Ascending aorta (tissue), 2 donors: Measurements from ENCODE around the gene RALGPS1. TPM values are rescaled to one million over a fixed set of nuclear protein-coding genes. Genes with fewer than 3 reads are reported as not detected.

Experiments
- DNase-seq, 2 donors: peaks; one replicate each; pipeline ENCODE4 v3.0.0-alpha.2; 2019; ENCODE audit warnings: low spot score in 2 of 2
- H3K27ac ChIP-seq, 2 donors: fragments of 200-600 bp; sonication (generic); one replicate each; pipeline ENCODE4 v1.5.1; 2016 to 2017; ENCODE audit warnings: mild to moderate bottlenecking in 1 of 2
- H3K27me3 ChIP-seq: fragments of 200-600 bp; sonication (generic); one replicate; pipeline ENCODE4 v1.5.1; 2017
- H3K36me3 ChIP-seq, 2 donors: fragments of 200-600 bp; sonication (generic); one replicate each; pipeline ENCODE4 v1.5.1; 2016
- H3K4me1 ChIP-seq, 2 donors: fragments of 200-600 bp; sonication (generic); one replicate each; pipeline ENCODE4 v1.5.1; 2016 to 2017; ENCODE audit warnings: mild to moderate bottlenecking in 1 of 2
- H3K4me3 ChIP-seq, 2 donors: fragments of 200-600 bp; sonication (generic); one replicate each; pipeline ENCODE4 v1.5.1; 2016 to 2017; ENCODE audit warnings: mild to moderate bottlenecking in 1 of 2
- H3K9me3 ChIP-seq, 2 donors: fragments of 200-600 bp; sonication (generic); one replicate each; pipeline ENCODE4 v1.5.1; 2016
- intact Hi-C: fragments of 100-400 bp; cut with DNase I; formaldehyde crosslinking; loops from one replicate; pipeline ENCODE4 v1.15.1; 2023
- total RNA-seq: library from RNA; depleted of rRNA; stranded (reverse); fragments of >200 nt; gene quantifications from one replicate; pipeline ENCODE4 v1.1.0, GENCODE V29; 2016
- TF ChIP-seq, protein P1 (sequence below), 3 experiments: fragments of 200-600 bp in 2 of 3; fragments of 450-650 bp in 1 of 3; sonication (generic) in 2 of 3; IDR thresholded peaks; one replicate each; pipeline ENCODE4 v1.5.1; 2016 to 2019; ENCODE audit warnings: antibody characterized with exemption in 3 of 3, mild to moderate bottlenecking in 1 of 3, moderate library complexity in 1 of 3

The RALGPS1 gene
- total RNA-seq, 1 donor from 2014 or later, result 9.8 TPM

DNA sequence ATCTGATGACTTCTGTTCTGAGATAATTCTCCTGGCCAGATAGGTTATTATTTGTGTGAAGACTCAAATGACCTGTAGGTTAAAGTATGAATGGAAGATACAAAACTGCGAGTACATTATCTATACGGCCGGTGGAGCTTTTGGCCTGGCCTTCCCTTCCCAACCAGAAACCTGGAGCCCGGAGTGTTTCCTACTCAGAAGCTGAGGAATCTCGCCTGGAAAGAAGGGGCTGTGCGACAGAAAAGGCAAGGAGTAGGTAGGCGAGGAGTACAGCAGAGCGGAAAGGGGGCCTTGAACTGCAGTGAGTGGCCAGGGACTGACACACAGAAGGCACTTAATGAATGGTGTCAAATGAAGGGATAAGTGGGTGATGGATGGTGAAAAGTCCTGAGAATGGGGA, 173.3 kb downstream of the RALGPS1 start:
- Histone ChIP-seq H3K27me3 (no peaks in the 10 kb centered on the region), H3K4me1 (peaks cover 3 to 8% of the 10 kb centered on the region in 2 donors), H3K9me3 (no peaks in the 10 kb centered on the region), H3K4me3 (no peak overlapping the region), H3K36me3 (peaks cover 3 to 26% of the 10 kb centered on the region in 2 donors), H3K27ac (no peak overlapping the region)
- intact Hi-C loops, result no loop called here
- peak in 1 of 2 donors; percentile 19 for DNase-seq
- TF ChIP-seq, protein P1, sequence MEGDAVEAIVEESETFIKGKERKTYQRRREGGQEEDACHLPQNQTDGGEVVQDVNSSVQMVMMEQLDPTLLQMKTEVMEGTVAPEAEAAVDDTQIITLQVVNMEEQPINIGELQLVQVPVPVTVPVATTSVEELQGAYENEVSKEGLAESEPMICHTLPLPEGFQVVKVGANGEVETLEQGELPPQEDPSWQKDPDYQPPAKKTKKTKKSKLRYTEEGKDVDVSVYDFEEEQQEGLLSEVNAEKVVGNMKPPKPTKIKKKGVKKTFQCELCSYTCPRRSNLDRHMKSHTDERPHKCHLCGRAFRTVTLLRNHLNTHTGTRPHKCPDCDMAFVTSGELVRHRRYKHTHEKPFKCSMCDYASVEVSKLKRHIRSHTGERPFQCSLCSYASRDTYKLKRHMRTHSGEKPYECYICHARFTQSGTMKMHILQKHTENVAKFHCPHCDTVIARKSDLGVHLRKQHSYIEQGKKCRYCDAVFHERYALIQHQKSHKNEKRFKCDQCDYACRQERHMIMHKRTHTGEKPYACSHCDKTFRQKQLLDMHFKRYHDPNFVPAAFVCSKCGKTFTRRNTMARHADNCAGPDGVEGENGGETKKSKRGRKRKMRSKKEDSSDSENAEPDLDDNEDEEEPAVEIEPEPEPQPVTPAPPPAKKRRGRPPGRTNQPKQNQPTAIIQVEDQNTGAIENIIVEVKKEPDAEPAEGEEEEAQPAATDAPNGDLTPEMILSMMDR (IDR thresholded peaks at IDR 0.05), result no peak

DNA sequence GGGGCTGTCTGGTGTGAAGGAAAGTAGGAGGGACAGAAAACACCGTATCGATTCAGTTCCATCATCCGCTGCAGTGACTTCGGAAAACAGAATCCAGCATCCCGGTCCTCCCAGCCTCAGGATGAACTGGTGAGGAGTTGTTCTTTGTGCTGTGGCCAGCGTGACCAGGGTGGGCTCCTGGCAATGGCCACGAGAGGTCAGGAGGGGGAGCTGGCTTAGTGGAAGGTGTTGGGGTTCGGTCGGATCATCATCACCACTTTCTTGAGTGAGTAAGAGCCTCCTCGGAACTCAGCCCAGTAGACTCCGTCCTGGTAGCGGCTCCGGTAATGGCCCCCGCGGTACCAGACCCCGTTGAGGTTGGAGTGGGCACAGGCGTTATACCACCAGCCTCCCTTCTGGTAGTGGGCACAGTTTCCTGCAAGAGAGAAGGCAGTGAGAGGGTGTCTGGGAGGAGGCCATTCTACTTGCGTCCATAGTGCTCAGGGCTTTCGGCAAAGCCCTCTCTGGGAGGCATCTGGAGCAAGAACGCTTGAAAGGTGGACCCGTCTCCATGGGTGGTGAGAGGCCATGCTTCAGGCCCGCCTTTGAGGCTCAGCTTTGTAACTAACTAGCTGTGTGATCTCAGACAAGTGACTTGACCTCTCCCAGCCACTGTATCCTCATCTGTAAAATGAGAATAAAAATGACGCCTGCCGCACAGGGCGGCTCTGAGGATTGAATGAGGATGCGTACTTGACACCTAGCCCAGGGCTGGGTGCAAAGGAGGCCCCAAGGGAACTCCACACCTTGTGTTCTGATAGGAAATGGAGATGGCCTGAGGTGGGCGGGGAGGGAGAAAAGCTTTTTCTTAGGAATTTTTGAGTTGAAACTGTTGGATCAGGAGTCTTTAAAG, 174.4 kb downstream of the RALGPS1 start:
- TF ChIP-seq, protein P1 (IDR thresholded peaks at IDR 0.05), result no peak
- intact Hi-C loops, result no loop called here
- Histone ChIP-seq H3K4me3 (no peak overlapping the region), H3K36me3 (peaks cover 3 to 29% of the 10 kb centered on the region in 2 donors), H3K9me3 (no peaks in the 10 kb centered on the region), H3K4me1 (peaks cover 3 to 8% of the 10 kb centered on the region in 2 donors), H3K27me3 (no peaks in the 10 kb centered on the region), H3K27ac (peak overlapping the region in 1 of 2 donors; percentile 37)
- DNase-seq, result peak in 1 of 2 donors; percentile 35

DNA sequence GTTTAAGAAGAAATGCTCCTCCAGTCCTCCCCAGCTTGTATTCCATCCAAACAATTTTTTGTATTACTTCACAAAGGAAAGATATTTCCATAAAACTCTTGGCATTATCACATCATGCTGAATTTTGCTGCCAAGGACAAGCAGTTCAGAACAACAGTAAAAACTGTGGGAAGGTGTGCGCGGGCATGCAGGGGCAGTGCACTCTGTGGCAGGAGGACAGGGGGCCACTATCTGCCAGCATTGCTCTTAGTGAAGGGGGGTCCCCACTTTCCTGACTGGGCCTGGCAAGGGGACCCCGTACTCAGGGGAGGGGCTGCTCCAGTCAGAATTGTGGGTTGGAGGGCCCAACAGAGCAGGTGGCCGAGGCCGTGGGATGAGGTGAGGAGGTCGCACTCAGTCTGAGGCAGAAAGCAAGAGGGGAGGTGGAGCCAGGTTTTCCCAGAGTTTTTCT, 175.1 kb downstream of the RALGPS1 start:
- Histone ChIP-seq H3K36me3 (peaks cover 3 to 29% of the 10 kb centered on the region in 2 donors), H3K27ac (peak overlapping the region; percentile 35 to 37), H3K9me3 (no peaks in the 10 kb centered on the region), H3K4me3 (no peak overlapping the region), H3K4me1 (peaks cover 3 to 8% of the 10 kb centered on the region in 2 donors), H3K27me3 (no peaks in the 10 kb centered on the region)
- intact Hi-C loops, result no loop called here
- no peak for DNase-seq
- TF ChIP-seq, protein P1 (IDR thresholded peaks at IDR 0.05), result no peak

DNA sequence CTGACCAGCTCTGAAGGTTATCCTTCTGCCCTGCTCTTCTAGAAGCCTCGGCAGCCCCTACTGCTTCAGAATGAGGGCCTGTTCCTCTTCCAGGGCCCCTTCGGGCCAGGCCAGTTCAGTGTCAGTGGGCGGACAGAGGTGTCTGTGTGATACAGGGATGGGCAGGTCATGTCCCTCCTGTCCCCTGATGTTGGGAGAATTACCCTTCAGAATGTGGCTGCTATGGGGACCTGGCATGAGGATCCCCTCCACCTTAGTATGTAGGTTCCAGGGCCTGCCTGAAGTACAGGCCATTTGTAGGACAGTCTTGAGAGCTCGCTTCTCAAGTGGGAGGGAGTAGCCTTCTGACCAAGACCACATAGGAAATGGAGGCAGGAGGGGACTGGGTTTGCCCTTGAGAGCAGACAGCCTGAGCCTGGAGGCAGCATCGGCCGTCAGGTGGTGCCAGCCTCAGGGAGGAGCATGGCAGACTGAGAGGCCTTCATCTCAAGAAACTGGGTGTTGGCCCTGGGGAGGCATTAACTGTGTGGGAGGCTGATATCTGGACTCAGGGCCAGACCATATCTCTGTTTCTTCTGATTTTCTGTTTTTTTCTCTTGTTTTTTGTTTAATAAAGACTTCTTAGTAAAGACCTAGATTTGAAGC, 175.9 kb downstream of the RALGPS1 start:
- H3K27me3 ChIP-seq, result no peaks in the 10 kb centered on the region
- peak overlapping the region; percentile 18 to 35 for H3K27ac ChIP-seq
- intact Hi-C loops, result no loop called here
- H3K9me3 ChIP-seq, result no peaks in the 10 kb centered on the region
- no peak for DNase-seq
- no peak overlapping the region for H3K4me3 ChIP-seq
- TF ChIP-seq, protein P1 (IDR thresholded peaks at IDR 0.05), result no peak
- H3K4me1 ChIP-seq, result peaks cover 3 to 8% of the 10 kb centered on the region in 2 donors
- peaks cover 3 to 29% of the 10 kb centered on the region in 2 donors for H3K36me3 ChIP-seq

DNA sequence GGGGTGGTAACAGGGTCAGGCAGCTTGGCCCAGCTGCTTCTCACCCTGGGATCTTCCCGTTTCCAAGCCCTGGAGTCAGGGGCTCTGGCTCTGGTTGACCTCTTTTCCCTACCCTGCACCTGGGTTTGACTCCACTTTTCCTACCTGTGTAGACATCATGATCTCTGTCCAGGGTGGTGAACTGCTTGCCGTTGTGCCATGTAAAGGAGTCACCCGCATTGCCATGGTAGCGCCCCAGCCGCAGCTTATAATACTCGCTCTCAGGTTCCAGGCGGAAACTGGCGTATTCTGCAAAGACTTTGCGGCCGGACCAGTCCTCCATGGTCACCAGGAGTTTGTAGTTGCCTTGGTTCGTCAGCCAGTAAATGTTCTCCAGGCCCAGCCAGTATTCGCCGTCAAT, 176.9 kb downstream of the RALGPS1 start:
- no peak for DNase-seq
- intact Hi-C loops, result no loop called here
- H3K4me3 ChIP-seq, result no peak overlapping the region
- H3K36me3 ChIP-seq, result peaks cover 3 to 35% of the 10 kb centered on the region in 2 donors
- peaks cover 3 to 8% of the 10 kb centered on the region in 2 donors for H3K4me1 ChIP-seq
- TF ChIP-seq, protein P1 (IDR thresholded peaks at IDR 0.05), result no peak
- H3K9me3 ChIP-seq, result no peaks in the 10 kb centered on the region
- H3K27me3 ChIP-seq, result no peaks in the 10 kb centered on the region
- no peak overlapping the region for H3K27ac ChIP-seq
